Measurements from ENCODE around the gene PLCL1.

GRCh38 chr2:198073253-198073652 lies 268.9 kb downstream of the PLCL1 start:
- TF ChIP-seq, protein P1, sequence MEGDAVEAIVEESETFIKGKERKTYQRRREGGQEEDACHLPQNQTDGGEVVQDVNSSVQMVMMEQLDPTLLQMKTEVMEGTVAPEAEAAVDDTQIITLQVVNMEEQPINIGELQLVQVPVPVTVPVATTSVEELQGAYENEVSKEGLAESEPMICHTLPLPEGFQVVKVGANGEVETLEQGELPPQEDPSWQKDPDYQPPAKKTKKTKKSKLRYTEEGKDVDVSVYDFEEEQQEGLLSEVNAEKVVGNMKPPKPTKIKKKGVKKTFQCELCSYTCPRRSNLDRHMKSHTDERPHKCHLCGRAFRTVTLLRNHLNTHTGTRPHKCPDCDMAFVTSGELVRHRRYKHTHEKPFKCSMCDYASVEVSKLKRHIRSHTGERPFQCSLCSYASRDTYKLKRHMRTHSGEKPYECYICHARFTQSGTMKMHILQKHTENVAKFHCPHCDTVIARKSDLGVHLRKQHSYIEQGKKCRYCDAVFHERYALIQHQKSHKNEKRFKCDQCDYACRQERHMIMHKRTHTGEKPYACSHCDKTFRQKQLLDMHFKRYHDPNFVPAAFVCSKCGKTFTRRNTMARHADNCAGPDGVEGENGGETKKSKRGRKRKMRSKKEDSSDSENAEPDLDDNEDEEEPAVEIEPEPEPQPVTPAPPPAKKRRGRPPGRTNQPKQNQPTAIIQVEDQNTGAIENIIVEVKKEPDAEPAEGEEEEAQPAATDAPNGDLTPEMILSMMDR (IDR thresholded peaks at IDR 0.05), result no peak
- no peak for TF ChIP-seq POLR2A (IDR thresholded peaks at IDR 0.05)

Measured in adrenal gland (tissue), 5 donors.